Transverse colon (tissue), 4 donors: ENCODE data around the gene CDHR2.

Experiments
- EP300 ChIP-seq: sonication (generic); formaldehyde crosslinking; IDR thresholded peaks from one replicate; pipeline ENCODE4 v1.6.1; 2017; ENCODE audit warnings: antibody characterized with exemption, low read depth
- POLR2AphosphoS5 ChIP-seq, 3 donors: sonication (generic); formaldehyde crosslinking; IDR thresholded peaks; one replicate each; pipeline ENCODE4 v1.6.1; 2016; ENCODE audit warnings: antibody characterized with exemption in 3 of 3
- TF ChIP-seq, protein P1 (sequence below), 5 experiments: fragments of 200-600 bp in 3 of 5; fragments of 450-650 bp in 2 of 5; sonication (generic) in 3 of 5; IDR thresholded peaks; 1 replicate in 2 of 5; 2 replicates in 3 of 5; pipeline ENCODE4 v1.5.1; 2016 to 2017; ENCODE audit warnings: antibody characterized with exemption in 5 of 5, inconsistent platforms in 3 of 5, mild to moderate bottlenecking in 2 of 5, moderate library complexity in 1 of 5

DNA sequence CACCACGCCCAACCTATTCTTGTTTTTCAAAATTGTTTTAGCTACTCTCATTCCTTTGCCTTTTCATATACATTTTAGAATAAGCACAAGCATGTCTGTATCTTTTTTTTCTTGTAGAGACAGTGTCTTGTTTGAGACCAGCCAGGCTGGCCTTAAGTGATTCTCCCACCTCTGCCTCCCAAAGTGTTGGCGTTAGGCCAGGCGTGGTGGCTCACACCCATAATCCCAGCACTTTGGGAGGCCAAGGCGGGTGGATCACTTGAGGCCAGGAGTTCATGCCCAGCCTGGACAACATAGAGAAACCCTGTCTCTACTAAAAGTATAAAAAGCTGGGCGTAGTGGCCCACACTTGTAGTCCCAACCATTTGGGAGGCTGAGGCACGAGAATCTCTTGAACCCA lies 25.0 kb upstream of the CDHR2 start:
- TF ChIP-seq POLR2AphosphoS5 (IDR thresholded peaks at IDR 0.05) = no peak
- TF ChIP-seq, protein P1, sequence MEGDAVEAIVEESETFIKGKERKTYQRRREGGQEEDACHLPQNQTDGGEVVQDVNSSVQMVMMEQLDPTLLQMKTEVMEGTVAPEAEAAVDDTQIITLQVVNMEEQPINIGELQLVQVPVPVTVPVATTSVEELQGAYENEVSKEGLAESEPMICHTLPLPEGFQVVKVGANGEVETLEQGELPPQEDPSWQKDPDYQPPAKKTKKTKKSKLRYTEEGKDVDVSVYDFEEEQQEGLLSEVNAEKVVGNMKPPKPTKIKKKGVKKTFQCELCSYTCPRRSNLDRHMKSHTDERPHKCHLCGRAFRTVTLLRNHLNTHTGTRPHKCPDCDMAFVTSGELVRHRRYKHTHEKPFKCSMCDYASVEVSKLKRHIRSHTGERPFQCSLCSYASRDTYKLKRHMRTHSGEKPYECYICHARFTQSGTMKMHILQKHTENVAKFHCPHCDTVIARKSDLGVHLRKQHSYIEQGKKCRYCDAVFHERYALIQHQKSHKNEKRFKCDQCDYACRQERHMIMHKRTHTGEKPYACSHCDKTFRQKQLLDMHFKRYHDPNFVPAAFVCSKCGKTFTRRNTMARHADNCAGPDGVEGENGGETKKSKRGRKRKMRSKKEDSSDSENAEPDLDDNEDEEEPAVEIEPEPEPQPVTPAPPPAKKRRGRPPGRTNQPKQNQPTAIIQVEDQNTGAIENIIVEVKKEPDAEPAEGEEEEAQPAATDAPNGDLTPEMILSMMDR (IDR thresholded peaks at IDR 0.05) = no peak
- TF ChIP-seq EP300 = no peak
